LNCAP (cell line): ENCODE data around the gene RMDN3.

Experiments used
- TF ChIP-seq, protein P1 (sequence below): fragments of 450-650 bp; IDR thresholded peaks from 2 replicates; pipeline ENCODE4 v1.5.1; 2017; ENCODE audit warnings: mild to moderate bottlenecking

Gene RMDN3

DNA sequence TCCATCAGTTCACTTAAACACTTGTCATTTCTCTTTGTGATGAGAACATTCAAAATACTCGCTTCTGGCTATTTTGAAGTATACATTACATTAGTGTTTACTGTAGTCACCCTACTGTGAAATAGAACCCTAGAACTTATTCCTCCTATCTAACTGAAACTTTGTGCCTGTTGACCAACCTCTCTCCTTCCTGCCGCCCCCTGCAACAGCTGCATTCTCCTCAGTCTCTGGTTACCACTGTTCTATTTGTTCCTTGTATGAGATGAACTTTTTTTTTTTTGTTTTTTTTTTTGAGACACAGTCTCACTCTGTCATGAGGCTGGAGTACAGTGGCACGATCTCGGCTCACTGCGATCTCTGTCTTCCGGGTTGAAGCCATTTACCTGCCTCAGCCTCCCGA is 57.1 kb downstream of the RMDN3 start:
- TF ChIP-seq, protein P1, sequence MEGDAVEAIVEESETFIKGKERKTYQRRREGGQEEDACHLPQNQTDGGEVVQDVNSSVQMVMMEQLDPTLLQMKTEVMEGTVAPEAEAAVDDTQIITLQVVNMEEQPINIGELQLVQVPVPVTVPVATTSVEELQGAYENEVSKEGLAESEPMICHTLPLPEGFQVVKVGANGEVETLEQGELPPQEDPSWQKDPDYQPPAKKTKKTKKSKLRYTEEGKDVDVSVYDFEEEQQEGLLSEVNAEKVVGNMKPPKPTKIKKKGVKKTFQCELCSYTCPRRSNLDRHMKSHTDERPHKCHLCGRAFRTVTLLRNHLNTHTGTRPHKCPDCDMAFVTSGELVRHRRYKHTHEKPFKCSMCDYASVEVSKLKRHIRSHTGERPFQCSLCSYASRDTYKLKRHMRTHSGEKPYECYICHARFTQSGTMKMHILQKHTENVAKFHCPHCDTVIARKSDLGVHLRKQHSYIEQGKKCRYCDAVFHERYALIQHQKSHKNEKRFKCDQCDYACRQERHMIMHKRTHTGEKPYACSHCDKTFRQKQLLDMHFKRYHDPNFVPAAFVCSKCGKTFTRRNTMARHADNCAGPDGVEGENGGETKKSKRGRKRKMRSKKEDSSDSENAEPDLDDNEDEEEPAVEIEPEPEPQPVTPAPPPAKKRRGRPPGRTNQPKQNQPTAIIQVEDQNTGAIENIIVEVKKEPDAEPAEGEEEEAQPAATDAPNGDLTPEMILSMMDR = no peak

DNA sequence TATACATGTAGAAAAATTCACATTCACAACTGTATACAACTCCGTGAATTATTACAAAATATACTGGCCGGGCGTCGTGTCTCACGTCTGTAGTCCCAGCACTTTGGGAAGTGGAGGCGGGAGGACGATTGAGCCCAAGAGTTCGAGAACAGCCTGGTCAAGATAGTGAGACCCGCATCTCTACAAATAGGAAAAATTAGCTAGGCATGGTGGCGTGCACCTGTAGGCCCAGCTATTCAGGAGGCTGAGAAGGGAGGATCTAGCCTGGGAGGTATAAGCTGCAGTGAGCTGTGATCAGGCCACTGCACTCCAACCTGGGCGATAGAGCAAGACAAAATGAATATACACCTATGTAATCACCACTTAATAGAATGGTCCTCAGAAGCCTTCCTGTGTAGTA is 58.8 kb downstream of the RMDN3 start:
- TF ChIP-seq, protein P1 = no peak

DNA sequence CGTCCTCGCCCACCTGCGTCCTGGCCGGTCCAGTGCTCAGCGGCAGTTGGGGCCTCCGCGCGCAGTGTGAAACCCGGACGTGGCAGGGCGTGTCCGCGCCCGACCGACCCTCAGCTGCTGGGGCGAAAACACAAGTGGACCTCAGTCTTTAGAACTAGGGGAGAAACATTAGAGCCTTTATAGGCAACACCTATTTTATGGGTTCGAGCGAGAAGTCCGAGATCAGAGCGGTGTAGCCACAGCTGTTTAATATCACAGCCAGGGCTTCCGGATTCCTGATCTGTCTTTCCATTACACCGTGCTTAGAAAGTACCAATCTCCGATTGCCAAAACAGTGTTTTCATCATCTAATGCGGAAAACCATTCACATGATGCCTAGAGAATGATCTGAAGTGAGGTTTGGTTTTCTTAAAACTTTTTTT is 59.6 kb downstream of the RMDN3 start:
- TF ChIP-seq, protein P1 = no peak

DNA sequence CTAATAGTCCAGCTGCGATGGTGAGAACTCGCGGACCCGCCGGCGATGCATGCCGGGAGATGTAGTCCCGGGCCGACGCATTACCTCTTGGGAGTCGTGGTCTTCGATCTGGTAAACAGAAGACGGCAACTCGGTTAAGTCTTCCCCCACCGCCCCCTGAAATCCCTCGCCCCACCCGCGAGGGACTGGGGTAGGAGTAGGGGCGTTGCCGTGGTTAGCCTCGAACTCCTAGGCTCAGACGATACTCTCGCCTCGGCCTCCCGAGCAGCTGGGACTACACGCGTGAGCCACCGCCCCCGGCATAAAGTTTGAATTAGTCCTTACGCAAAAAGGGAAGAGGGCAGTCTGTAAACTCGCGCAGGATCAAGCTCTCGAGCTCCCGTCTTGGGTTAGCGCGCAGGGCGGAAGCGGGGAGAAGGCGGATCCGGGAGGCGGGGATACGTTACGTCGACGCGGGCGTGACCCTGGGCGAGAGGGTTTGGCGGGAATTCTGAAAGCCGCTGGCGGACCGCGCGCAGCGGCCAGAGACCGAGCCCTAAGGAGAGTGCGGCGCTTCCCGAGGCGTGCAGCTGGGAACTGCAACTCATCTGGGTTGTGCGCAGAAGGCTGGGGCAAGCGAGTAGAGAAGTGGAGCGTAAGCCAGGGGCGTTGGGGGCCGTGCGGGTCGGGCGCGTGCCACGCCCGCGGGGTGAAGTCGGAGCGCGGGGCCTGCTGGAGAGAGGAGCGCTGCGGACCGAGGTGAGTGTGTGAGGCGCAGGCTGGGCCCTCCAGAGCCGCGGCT is 60.2 kb downstream of the RMDN3 start, which contains the start of gene RAD51:
RAD51 (plus strand) TSS at position 487 of the 781 bp plus-strand sequence. CDS start 3,585 bp downstream, outside the sequence.
- TF ChIP-seq, protein P1 = no peak

DNA sequence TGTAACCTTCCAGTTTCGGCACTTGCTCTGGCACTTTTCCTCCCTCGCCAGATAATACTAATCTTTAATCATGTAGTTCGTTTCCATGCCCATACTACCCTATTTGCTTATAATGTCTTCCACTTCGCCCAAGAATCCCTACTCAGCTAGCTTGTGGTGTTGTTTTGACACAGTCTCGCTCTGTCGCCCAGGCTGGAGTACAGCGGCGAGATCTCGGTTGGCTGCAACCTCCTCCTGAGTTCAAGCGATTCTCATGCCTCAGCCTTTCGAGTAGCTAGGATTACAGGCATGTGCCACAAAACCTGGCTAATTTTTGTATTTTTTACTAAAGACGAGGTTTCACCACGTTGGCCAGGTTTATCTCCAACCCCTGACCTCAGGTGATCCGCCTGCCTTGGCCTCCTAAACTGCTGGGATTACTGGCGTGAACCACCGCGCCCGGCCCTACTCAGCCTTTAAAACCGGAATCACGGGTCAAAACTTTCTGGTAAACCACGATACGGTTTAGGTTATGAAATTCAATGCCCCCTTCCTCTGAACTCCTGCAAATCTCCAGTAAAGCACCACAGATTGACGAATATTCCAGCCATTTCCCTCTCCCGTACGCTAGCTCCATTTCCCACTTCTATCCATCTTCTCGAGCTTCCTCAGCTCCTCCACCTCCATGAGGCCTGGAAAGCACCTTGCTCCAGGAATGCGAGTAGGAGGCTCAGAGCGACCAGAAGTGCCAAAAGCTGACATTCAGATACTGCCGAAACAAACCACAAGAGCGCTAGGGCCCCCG is 61.0 kb downstream of the RMDN3 start:
- TF ChIP-seq, protein P1 = no peak

DNA sequence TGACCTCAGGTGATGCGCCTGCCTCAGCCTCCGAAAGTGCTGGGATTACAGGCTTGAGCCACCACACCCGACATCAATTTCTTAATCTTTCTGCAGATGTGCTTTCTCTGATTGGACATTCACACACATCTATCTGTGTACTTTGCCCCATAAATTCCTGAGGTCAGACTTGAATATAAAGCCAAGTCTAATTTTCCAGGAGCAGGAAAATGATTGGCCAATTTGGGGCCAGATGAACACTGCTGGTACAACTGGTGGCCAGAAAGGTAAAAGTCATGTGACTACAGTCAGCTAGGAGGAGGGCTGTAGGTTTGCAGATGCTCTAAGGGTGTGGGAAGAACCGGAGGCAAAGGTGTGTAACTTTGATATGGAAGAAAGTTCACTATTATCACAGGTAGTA is 63.3 kb downstream of the RMDN3 start:
- TF ChIP-seq, protein P1 = no peak

DNA sequence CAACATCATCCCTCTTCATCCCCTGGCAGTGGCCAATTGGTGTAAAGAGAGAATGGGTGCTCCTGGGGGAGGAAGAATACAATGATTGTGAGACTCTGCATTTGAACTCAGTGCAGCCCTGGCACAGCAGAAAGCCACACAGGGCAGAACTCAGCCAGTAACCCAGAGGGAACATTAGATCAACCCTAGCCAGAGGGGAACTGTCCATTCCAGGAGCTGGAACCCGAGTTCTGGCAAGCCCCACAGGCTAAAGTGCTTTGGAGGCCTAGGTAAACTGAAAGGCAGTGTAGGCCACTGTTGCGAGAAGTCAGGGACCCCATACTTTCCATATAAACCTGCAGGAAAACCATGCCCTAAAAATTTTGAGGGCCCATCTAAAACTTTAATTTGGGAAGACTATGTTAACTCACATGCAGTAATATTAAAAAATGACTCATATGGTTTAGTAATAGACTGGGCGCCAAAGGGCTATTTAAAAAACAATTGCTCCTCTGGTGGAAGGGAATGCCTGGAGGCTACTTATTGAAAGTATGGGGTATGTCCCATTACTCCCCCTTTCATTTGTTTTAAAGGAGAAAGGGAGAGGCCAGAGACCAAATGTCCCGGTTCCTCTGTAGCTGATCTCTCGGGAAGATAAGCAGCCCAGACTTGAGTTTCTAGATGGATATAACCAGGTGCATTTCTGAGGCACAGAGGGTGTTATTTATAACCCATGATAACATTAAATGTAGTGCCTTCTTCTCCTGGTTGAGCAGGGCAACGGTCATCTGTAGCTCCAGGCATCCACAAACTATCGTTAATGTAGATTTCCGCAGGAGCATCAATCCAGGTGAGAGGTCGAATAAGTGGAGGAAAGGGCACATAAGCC is 65.9 kb downstream of the RMDN3 start:
- TF ChIP-seq, protein P1 = no peak
